ENCODE measurements around the gene ARRDC2.

ARRDC2 gene

GRCh38 chr19:17981611-17982010 is 26.4 kb upstream of the ARRDC2 start:
- no peak for TF ChIP-seq CTCF (IDR thresholded peaks at IDR 0.05)

DNA sequence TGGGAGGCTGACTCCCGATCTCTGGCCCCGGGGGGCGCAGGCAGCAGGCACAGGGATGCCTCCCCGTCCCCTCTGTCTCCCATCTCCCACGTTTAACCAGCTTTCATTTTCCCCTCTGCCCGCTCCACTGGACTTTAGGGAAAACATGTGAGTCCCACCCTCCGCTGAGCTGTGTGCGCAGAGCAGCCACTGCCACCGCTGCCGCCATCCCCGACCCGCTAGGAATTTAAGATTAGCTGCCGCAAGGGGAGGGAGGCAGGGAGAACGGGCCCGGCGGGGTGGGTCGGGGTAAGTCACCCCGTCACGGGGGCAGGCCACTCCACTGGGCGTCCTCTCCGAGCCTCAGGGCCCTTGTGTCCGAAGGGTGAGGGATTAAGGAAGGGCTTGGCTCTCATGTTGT is 25.5 kb upstream of the ARRDC2 start:
- TF ChIP-seq CTCF (IDR thresholded peaks at IDR 0.05) = no peak

DNA sequence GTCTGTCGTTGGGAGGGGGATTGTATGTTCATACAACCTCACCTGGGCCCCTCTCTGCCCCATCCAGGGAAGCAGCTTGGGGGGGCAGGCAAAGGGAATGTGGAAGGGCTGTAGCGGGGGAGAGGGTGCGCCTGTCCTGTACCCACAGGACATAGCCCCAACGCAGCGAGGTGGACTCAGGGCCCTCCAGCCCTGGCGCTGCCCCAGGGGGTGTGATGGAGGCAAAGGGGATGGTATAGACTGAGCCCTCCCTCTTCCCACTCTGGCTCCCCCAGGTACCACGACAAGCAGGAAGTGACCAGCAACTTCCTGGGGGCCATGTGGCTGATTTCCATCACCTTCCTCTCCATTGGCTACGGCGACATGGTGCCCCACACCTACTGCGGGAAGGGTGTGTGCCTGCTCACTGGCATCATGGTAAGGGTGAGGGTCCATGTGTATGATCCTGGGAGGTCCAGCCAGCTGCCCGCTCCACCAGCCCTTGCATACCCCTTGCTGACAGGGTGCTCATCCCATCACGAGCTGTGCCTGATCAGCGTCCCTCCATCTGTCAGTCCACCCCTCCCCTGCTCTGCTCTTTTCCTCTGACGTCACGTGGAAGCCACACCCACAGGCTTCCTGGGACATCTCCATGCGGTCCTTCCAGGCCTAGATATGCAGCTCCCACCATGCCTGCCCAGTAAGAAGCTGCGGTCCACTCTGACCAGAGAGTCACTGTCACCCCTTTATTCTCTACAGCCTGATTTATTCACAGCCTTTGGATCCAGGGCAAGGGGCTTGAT is 22.7 kb upstream of the ARRDC2 start:
- no peak for TF ChIP-seq CTCF (IDR thresholded peaks at IDR 0.05)

- TF ChIP-seq CTCF (IDR thresholded peaks at IDR 0.05) = no peak
Observed at GRCh38 chr19:17988161-17988560, 19.8 kb upstream of the ARRDC2 start.

- TF ChIP-seq CTCF (IDR thresholded peaks at IDR 0.05) = no peak
Observed at GRCh38 chr19:17989425-17990094, 18.4 kb upstream of the ARRDC2 start.

DNA sequence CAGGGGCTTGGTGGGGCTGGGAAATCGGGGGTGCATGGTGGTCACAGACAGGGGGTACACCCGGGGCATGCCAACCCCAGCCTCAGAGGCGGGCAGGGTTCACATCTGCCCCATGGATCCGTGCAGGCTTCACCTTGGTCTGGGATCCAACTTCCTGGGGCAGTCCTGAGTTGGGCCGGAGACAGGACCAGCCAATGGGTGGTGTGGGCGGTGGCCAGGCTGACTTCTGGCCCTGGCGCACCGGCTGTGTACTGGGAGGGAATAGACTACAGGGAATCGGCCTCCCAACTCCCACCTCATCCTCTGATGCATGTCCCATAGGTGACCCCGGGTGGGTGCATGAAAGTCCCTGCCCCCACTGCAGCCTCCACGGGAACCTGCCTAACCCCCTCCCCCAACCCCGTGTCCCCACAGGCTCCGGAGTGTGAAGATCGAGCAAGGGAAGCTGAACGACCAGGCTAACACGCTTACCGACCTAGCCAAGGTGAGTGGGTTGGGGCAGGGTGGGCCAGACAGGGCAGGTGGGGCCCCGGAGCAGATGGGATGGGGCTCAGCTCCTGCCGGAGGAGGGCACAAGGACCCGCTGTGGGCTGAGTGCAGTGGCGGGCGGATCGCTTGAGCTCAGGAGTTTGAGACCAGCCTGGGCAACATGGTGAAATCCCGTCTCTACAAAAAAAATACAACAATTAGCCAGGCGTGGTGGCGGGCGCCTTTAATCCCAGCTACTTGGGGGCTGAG is 14.7 kb upstream of the ARRDC2 start:
- no peak for TF ChIP-seq CTCF (IDR thresholded peaks at IDR 0.05)

GRCh38 chr19:17996826-17997316 is 11.1 kb upstream of the ARRDC2 start:
- TF ChIP-seq CTCF (IDR thresholded peaks at IDR 0.05) = peak; percentile 96
